Stomach (tissue), 9 donors: ENCODE measurements around the gene CHCHD3. TPM values are rescaled to one million over a fixed set of nuclear protein-coding genes. Genes with fewer than 3 reads are reported as not detected.

Source experiments
- DNase-seq, 2 donors: peaks; one replicate each; pipeline versions ENCODE4 v3.0.0 to v3.0.0-alpha.2; 2013 to 2019
- H3K27ac ChIP-seq, 5 donors: fragments of 200-600 bp in 4 of 5; sonication (generic) in 4 of 5; one replicate each; pipeline ENCODE4 v1.5.1; 2013 to 2019; ENCODE audit warnings: mild to moderate bottlenecking in 1 of 5, moderate library complexity in 1 of 5
- H3K27me3 ChIP-seq, 3 donors: fragments of 200-600 bp; sonication (generic); one replicate each; pipeline ENCODE4 v1.5.1; 2017 to 2019; ENCODE audit warnings: mixed run types in 1 of 3
- H3K36me3 ChIP-seq, 4 donors: fragments of 200-600 bp; sonication (generic); 1 replicate in 3 of 4; 2 replicates in 1 of 4; pipeline ENCODE4 v1.5.1; 2016 to 2019
- H3K4me1 ChIP-seq, 4 donors: fragments of 200-600 bp; sonication (generic); one replicate each; pipeline ENCODE4 v1.5.1; 2016 to 2019
- H3K4me3 ChIP-seq, 4 donors: fragments of 200-600 bp; sonication (generic) in 3 of 4; one replicate each; pipeline ENCODE4 v1.5.1; 2016 to 2019; ENCODE audit warnings: mild to moderate bottlenecking in 1 of 4
- H3K9me3 ChIP-seq, 4 donors: fragments of 200-600 bp; sonication (generic); one replicate each; pipeline ENCODE4 v1.5.1; 2016 to 2019
- CTCF ChIP-seq, 7 experiments: fragments of 450-650 bp in 4 of 7; fragments of 200-600 bp in 3 of 7; sonication (generic) in 3 of 7; IDR thresholded peaks; one replicate each; pipeline ENCODE4 v1.5.1; 2016 to 2019; ENCODE audit warnings: antibody characterized with exemption in 7 of 7, control low read depth in 2 of 7, mild to moderate bottlenecking in 1 of 7
- EP300 ChIP-seq: sonication (generic); formaldehyde crosslinking; IDR thresholded peaks from one replicate; pipeline ENCODE4 v1.6.1; 2017; ENCODE audit warnings: antibody characterized with exemption
- POLR2A ChIP-seq, 4 donors: fragments of 450-650 bp; IDR thresholded peaks; one replicate each; pipeline ENCODE4 v1.6.1; 2016; ENCODE audit warnings: antibody characterized with exemption in 4 of 4, control low read depth in 2 of 4, mild to moderate bottlenecking in 1 of 4, moderate library complexity in 1 of 4
- POLR2AphosphoS5 ChIP-seq, 3 donors: sonication (generic); formaldehyde crosslinking; IDR thresholded peaks; one replicate each; pipeline ENCODE4 v1.6.1; 2016; ENCODE audit warnings: antibody characterized with exemption in 3 of 3
- WGBS, 5 donors: extraction: QIAGEN DNeasy Blood & Tissue Kit in 3 of 5; methylation state at CpG; one replicate each; pipeline versions ENCODE4 v1.1.5 to v1.1.7; 2013 to 2018; 5-methylcytosine and 5-hydroxymethylcytosine counted together
- intact Hi-C: fragments of 100-400 bp; cut with DNase I; formaldehyde crosslinking; loops from one replicate; pipeline ENCODE4 v1.15.1; 2023; ENCODE audit warnings: low total_unique reads
- polyA plus RNA-seq, 3 donors: library from polyadenylated mRNA; stranded (reverse); fragments of 200-250 nt; gene quantifications; one replicate each; pipeline ENCODE4 v1.2.3, GENCODE V29; 2013
- total RNA-seq, 5 donors: library from RNA; depleted of rRNA; stranded (reverse); fragments of >200 nt; gene quantifications; one replicate each; pipeline versions ENCODE4 v1.1.0 to v1.2.3, GENCODE V29; 2014 to 2016
- donor health status: healthy with polysubstance abuse.
- donor health status: Bipolar disorder and iron deficiency.
- donor health status: healthy.

The CHCHD3 gene
- total and polyA plus RNA-seq, 8 donors, result 5.8 to 90.9 (median 39.9) TPM

- H3K36me3 ChIP-seq, result no peaks in the 10 kb centered on the region
- no peaks in the 10 kb centered on the region for H3K9me3 ChIP-seq
- no peaks in the 10 kb centered on the region for H3K4me1 ChIP-seq
- H3K27me3 ChIP-seq, result no peaks in the 10 kb centered on the region
- intact Hi-C loops, result no loop called here
- WGBS, 5 donors, result 82 to 90% (median 89%) methylated on average over 6 of the region's 6 CpGs
- H3K4me3 ChIP-seq, result no peak overlapping the region
- peak in 1 of 2 donors; percentile 6 for DNase-seq
- no peak overlapping the region for H3K27ac ChIP-seq
- TF ChIP-seq POLR2AphosphoS5 (IDR thresholded peaks at IDR 0.05) (no peak), POLR2A (IDR thresholded peaks at IDR 0.05) (no peak), EP300 (no peak), CTCF (IDR thresholded peaks at IDR 0.05) (no peak)
Observed at GRCh38 chr7:132825932-132826835, 255.7 kb downstream of the CHCHD3 start.

GRCh38 chr7:132825222-132825621 lies 256.7 kb downstream of the CHCHD3 start:
- no peaks in the 10 kb centered on the region for H3K4me1 ChIP-seq
- H3K36me3 ChIP-seq, result no peaks in the 10 kb centered on the region
- intact Hi-C loops, result no loop called here
- 91 to 98% (median 97%) methylated on average over 2 of the region's 2 CpGs for WGBS, 5 donors
- no peak overlapping the region for H3K4me3 ChIP-seq
- no peaks in the 10 kb centered on the region for H3K27me3 ChIP-seq
- no peak for DNase-seq
- H3K27ac ChIP-seq, result no peak overlapping the region
- TF ChIP-seq POLR2A (IDR thresholded peaks at IDR 0.05), result no peak
- TF ChIP-seq POLR2AphosphoS5 (IDR thresholded peaks at IDR 0.05), result no peak
- no peak for TF ChIP-seq EP300
- TF ChIP-seq CTCF (IDR thresholded peaks at IDR 0.05), result no peak
- no peaks in the 10 kb centered on the region for H3K9me3 ChIP-seq

DNA sequence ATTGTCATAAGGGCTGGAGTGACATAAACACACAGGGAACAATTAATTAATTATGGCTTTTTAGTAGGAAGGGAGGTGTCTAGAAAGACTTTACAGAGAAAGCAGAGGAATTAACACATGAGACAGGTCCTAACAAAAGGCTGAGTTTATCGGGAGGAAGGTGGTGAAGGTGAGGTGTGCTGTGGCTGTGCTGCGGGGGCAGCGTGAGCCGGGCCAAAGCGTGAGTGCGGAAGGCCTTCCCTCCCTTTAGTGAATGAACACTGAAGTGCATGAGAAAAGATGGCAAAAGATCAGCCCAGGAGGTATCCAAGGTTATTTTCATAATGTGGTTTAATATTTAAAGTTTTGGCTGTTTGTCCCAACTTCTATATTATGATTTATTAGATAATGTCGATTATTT lies 262.2 kb downstream of the CHCHD3 start:
- Histone ChIP-seq H3K27me3 (no peaks in the 10 kb centered on the region), H3K4me3 (no peak overlapping the region), H3K4me1 (peaks cover 0 to 13% (median 2%) of the 10 kb centered on the region in 4 donors), H3K9me3 (no peaks in the 10 kb centered on the region), H3K36me3 (no peaks in the 10 kb centered on the region), H3K27ac (no peak overlapping the region)
- DNase-seq, result no peak
- WGBS, 5 donors, result 95 to 98% (median 96%) methylated on average over 7 of the region's 7 CpGs
- TF ChIP-seq POLR2A (IDR thresholded peaks at IDR 0.05) (no peak), EP300 (no peak), POLR2AphosphoS5 (IDR thresholded peaks at IDR 0.05) (no peak), CTCF (IDR thresholded peaks at IDR 0.05) (no peak)
- intact Hi-C loops, result no loop called here

DNA sequence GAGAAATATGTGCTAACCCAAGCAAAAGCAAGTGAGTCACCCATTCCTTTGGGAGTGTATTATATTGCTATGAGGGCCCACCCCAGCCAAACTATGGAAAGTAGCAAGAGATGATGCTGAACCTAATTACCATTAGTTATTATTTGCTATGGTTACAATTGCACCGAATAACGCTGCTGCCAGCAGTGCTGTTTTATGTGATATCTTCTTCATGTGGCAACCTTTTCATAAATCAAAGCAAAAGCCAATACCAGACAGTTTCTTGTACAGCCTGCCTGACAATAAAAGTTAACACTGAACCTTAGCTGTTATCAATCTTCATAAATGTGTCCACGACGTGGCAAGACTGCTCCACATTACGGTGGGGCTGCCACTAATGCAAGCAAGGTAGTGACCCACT lies 263.9 kb downstream of the CHCHD3 start:
- H3K27ac ChIP-seq, result no peak overlapping the region
- no peaks in the 10 kb centered on the region for H3K36me3 ChIP-seq
- no peak overlapping the region for H3K4me3 ChIP-seq
- WGBS, 5 donors, result 80 to 95% (median 91%) methylated on average over 5 of the region's 5 CpGs
- DNase-seq, result peak in 1 of 2 donors; percentile 36
- no peaks in the 10 kb centered on the region for H3K9me3 ChIP-seq
- H3K4me1 ChIP-seq, result peaks cover 0 to 13% (median 2%) of the 10 kb centered on the region in 4 donors
- intact Hi-C loops, result no loop called here
- TF ChIP-seq CTCF (IDR thresholded peaks at IDR 0.05), result no peak
- no peaks in the 10 kb centered on the region for H3K27me3 ChIP-seq
